ENCODE results near the gene ETV6. TPM values are rescaled to one million over a fixed set of nuclear protein-coding genes. Genes with fewer than 3 reads are reported as not detected.

ETV6 gene
- total RNA-seq, 1 experiment from 2014 or later = 17.2 TPM

DNA sequence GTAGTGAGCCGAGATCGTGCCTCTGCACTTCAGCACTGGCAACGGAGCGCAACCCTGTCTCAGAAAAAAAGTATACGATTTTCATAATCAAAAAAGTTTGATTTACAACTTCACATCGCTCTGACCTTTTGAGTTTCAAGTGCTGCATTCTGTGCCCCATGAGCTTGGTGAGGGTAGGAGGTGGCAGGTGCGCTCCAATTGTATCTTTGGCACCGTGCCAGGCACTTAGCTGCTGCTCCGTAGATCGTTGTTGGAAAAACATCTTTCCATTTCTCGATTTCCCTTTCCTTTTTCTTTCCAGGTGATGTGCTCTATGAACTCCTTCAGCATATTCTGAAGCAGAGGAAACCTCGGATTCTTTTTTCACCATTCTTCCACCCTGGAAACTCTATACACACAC lies 203.7 kb downstream of the ETV6 start:
- TF ChIP-seq, protein P1, sequence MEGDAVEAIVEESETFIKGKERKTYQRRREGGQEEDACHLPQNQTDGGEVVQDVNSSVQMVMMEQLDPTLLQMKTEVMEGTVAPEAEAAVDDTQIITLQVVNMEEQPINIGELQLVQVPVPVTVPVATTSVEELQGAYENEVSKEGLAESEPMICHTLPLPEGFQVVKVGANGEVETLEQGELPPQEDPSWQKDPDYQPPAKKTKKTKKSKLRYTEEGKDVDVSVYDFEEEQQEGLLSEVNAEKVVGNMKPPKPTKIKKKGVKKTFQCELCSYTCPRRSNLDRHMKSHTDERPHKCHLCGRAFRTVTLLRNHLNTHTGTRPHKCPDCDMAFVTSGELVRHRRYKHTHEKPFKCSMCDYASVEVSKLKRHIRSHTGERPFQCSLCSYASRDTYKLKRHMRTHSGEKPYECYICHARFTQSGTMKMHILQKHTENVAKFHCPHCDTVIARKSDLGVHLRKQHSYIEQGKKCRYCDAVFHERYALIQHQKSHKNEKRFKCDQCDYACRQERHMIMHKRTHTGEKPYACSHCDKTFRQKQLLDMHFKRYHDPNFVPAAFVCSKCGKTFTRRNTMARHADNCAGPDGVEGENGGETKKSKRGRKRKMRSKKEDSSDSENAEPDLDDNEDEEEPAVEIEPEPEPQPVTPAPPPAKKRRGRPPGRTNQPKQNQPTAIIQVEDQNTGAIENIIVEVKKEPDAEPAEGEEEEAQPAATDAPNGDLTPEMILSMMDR (IDR thresholded peaks at IDR 0.05) = no peak
- TF ChIP-seq SIN3A (IDR thresholded peaks at IDR 0.05; ENCODE audit: borderline replicate concordance, insufficient read depth, low read depth, low read length) (no peak), POLR2AphosphoS5 (IDR thresholded peaks at IDR 0.05; ENCODE audit: low read depth, low read length) (no peak), TCF7L2 (IDR thresholded peaks at IDR 0.05; ENCODE audit: low read depth, low read length) (no peak)
- TF ChIP-seq, protein P2, sequence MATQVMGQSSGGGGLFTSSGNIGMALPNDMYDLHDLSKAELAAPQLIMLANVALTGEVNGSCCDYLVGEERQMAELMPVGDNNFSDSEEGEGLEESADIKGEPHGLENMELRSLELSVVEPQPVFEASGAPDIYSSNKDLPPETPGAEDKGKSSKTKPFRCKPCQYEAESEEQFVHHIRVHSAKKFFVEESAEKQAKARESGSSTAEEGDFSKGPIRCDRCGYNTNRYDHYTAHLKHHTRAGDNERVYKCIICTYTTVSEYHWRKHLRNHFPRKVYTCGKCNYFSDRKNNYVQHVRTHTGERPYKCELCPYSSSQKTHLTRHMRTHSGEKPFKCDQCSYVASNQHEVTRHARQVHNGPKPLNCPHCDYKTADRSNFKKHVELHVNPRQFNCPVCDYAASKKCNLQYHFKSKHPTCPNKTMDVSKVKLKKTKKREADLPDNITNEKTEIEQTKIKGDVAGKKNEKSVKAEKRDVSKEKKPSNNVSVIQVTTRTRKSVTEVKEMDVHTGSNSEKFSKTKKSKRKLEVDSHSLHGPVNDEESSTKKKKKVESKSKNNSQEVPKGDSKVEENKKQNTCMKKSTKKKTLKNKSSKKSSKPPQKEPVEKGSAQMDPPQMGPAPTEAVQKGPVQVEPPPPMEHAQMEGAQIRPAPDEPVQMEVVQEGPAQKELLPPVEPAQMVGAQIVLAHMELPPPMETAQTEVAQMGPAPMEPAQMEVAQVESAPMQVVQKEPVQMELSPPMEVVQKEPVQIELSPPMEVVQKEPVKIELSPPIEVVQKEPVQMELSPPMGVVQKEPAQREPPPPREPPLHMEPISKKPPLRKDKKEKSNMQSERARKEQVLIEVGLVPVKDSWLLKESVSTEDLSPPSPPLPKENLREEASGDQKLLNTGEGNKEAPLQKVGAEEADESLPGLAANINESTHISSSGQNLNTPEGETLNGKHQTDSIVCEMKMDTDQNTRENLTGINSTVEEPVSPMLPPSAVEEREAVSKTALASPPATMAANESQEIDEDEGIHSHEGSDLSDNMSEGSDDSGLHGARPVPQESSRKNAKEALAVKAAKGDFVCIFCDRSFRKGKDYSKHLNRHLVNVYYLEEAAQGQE (IDR thresholded peaks at IDR 0.05; ENCODE audit: insufficient read depth in 1 of 2, low read depth in 2 of 2, low read length in 1 of 2) = no peak
- H3K9me3 ChIP-seq (ENCODE audit: control insufficient read depth, insufficient read depth, low read depth, low read length) = no peaks in the 10 kb centered on the region
- in situ Hi-C loops (cut with HindIII; ENCODE audit: low pct_unique_long_range_greater_than_20kb, low sequenced_read_pairs) = no loop called here
- ChIA-PET POLR2A (no interaction called here), CTCF (no interaction called here)
- H3K4me1 ChIP-seq (ENCODE audit: control insufficient read depth, insufficient read depth, low read length) = no peaks in the 10 kb centered on the region
- no peak for ATAC-seq
- no peaks in the 10 kb centered on the region for H3K36me3 ChIP-seq (ENCODE audit: control insufficient read depth, insufficient read depth, low read length)
- BruUV-seq (replicated peaks) = no TSS peak
- H3K4me3 ChIP-seq (ENCODE audit: low read depth in 2 of 2, low read length in 2 of 2) = no peak overlapping the region
- intact Hi-C loops (cut with micrococcal nuclease; ENCODE audit: unreplicated experiment) = no loop called here
- no peak overlapping the region for H3K27ac ChIP-seq (ENCODE audit: low read length)
- no peaks in the 10 kb centered on the region for H3K27me3 ChIP-seq (ENCODE audit: control insufficient read depth, insufficient read depth, low read length)
- DNase-seq (ENCODE audit: low read depth, low spot score) = no peak

DNA sequence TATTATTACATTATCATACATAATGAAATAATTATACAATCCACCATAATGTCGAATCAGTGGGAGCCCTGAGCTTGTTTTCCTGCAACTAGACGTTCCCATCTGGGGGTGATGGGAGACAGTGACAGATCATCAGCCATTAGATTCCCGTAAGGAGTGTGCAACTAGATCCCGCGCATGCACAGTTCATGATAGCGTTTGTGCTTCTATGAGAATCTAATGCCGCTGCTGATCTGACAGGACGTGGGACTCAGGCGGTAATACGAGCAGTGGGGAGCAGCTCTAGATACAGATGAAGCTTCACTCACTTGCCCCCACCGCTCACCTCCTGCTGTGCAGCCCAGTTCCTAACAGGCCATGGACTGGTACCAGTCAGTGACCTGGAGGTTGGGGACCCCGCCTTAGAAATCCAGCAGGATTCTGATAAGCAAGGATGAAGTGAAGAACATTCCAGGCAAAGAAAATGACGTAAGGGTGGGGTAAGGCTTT lies 204.6 kb downstream of the ETV6 start:
- no peaks in the 10 kb centered on the region for H3K27me3 ChIP-seq (ENCODE audit: control insufficient read depth, insufficient read depth, low read length)
- intact Hi-C loops (cut with micrococcal nuclease; ENCODE audit: unreplicated experiment) (no loop called here), in situ Hi-C loops (cut with HindIII; ENCODE audit: low pct_unique_long_range_greater_than_20kb, low sequenced_read_pairs) (no loop called here)
- H3K9me3 ChIP-seq (ENCODE audit: control insufficient read depth, insufficient read depth, low read depth, low read length) = no peaks in the 10 kb centered on the region
- DNase-seq (ENCODE audit: low read depth, low spot score) = no peak
- ChIA-PET CTCF (no interaction called here), POLR2A (no interaction called here)
- H3K4me3 ChIP-seq (ENCODE audit: low read depth in 2 of 2, low read length in 2 of 2) = no peak overlapping the region
- H3K36me3 ChIP-seq (ENCODE audit: control insufficient read depth, insufficient read depth, low read length) = no peaks in the 10 kb centered on the region
- no peak for TF ChIP-seq TCF7L2 (IDR thresholded peaks at IDR 0.05; ENCODE audit: low read depth, low read length)
- no peak for TF ChIP-seq SIN3A (IDR thresholded peaks at IDR 0.05; ENCODE audit: borderline replicate concordance, insufficient read depth, low read depth, low read length)
- TF ChIP-seq, protein P2 (IDR thresholded peaks at IDR 0.05; ENCODE audit: insufficient read depth in 1 of 2, low read depth in 2 of 2, low read length in 1 of 2) = no peak
- TF ChIP-seq POLR2AphosphoS5 (IDR thresholded peaks at IDR 0.05; ENCODE audit: low read depth, low read length) = no peak
- TF ChIP-seq, protein P1 (IDR thresholded peaks at IDR 0.05) = no peak
- ATAC-seq = no peak
- H3K4me1 ChIP-seq (ENCODE audit: control insufficient read depth, insufficient read depth, low read length) = no peaks in the 10 kb centered on the region
- no peak overlapping the region for H3K27ac ChIP-seq (ENCODE audit: low read length)
- no TSS peak for BruUV-seq (replicated peaks)

All from Panc1 (cell line).